GM06990 (cell line): ENCODE measurements around the gene APC2.
A peak's percentile ranks its signal among the peaks of the same experiment; 100 is the strongest.

Experiments used
- DNase-seq: peaks from one replicate; pipeline ENCODE4 v3.0.0-alpha.2; 2011; ENCODE audit not compliant: insufficient read length; ENCODE audit errors: extremely low read depth
- H3K27me3 ChIP-seq: replicated peaks from 2 replicates; pipeline ENCODE4 v1.6.0; 2011; ENCODE audit warnings: low read length; ENCODE audit not compliant: control insufficient read depth, insufficient read depth
- H3K36me3 ChIP-seq: 2 replicates; pipeline ENCODE4 v1.5.1; 2011; ENCODE audit warnings: low read length; ENCODE audit not compliant: control insufficient read depth, insufficient read depth
- H3K4me3 ChIP-seq: replicated peaks from 2 replicates; pipeline ENCODE4 v1.5.1; 2011; ENCODE audit warnings: low read depth, mild to moderate bottlenecking, control low read depth, low read length
- CTCF ChIP-seq: IDR thresholded peaks from 2 replicates; pipeline ENCODE4 v1.5.1; 2011; ENCODE audit warnings: low read length, control low read depth, mild to moderate bottlenecking, inconsistent platforms; ENCODE audit not compliant: insufficient read depth, poor library complexity, severe bottlenecking

APC2 gene

GRCh38 chr19:1449467-1450442, at the start of gene APC2:
APC2 (plus strand) TSS chr19:1450121; CDS start chr19:1453002, 2,881 bp downstream.
- no peak for DNase-seq
- H3K27me3 ChIP-seq: peaks cover 5% of the 10 kb centered on the region
- H3K4me3 ChIP-seq: no peak within 1 kb of the TSS

GRCh38 chr19:1400281-1401137, 49.4 kb upstream of the APC2 start:
- no peak for TF ChIP-seq CTCF
- Histone ChIP-seq H3K36me3 (peaks cover 3% of the 10 kb centered on the region; the same call in 1 of the 2 replicates), H3K4me3 (peak overlapping the region; percentile 71), H3K27me3 (no peaks in the 10 kb centered on the region)
- DNase-seq: no peak

More at GRCh38 chr19:1449467-1450442, at the start of gene APC2:
- H3K36me3 ChIP-seq: no peaks in the 10 kb centered on the region
- TF ChIP-seq CTCF: no peak

- Histone ChIP-seq H3K27me3 (no peaks in the 10 kb centered on the region), H3K4me3 (peak within 1 kb of the TSS; percentile 71)
- DNase-seq: peak; percentile 66
Measured at GRCh38 chr19:1401138-1401888, 48.6 kb upstream of the APC2 start, which contains the start of gene GAMT. GAMT (minus strand) TSS chr19:1401542; CDS start chr19:1401476, 66 bp downstream.

GRCh38 chr19:1401889-1402217, 48.1 kb upstream of the APC2 start:
- peak overlapping the region; percentile 71 for H3K4me3 ChIP-seq
- TF ChIP-seq CTCF: no peak

More at GRCh38 chr19:1401138-1401888, 48.6 kb upstream of the APC2 start, which contains the start of gene GAMT:
- H3K36me3 ChIP-seq: peaks cover 3% of the 10 kb centered on the region; the same call in 1 of the 2 replicates
- TF ChIP-seq CTCF: no peak

GRCh38 chr19:1402411-1403070, 47.4 kb upstream of the APC2 start:
- Histone ChIP-seq H3K36me3 (peaks cover 3% of the 10 kb centered on the region; the same call in 1 of the 2 replicates), H3K4me3 (no peak overlapping the region), H3K27me3 (no peaks in the 10 kb centered on the region)
- TF ChIP-seq CTCF: no peak
- no peak for DNase-seq

More at GRCh38 chr19:1401889-1402217, 48.1 kb upstream of the APC2 start:
- no peak for DNase-seq
- H3K36me3 ChIP-seq: peaks cover 3% of the 10 kb centered on the region; the same call in 1 of the 2 replicates
- no peaks in the 10 kb centered on the region for H3K27me3 ChIP-seq
